GM19099 (cell line): Measurements from ENCODE around the gene NADSYN1.

Source experiments
- POLR2A ChIP-seq: IDR thresholded peaks from 3 replicates; pipeline ENCODE4 v1.6.1; 2011; ENCODE audit warnings: low read depth; ENCODE audit not compliant: insufficient read length; ENCODE audit errors: extremely low read depth

Gene NADSYN1

DNA sequence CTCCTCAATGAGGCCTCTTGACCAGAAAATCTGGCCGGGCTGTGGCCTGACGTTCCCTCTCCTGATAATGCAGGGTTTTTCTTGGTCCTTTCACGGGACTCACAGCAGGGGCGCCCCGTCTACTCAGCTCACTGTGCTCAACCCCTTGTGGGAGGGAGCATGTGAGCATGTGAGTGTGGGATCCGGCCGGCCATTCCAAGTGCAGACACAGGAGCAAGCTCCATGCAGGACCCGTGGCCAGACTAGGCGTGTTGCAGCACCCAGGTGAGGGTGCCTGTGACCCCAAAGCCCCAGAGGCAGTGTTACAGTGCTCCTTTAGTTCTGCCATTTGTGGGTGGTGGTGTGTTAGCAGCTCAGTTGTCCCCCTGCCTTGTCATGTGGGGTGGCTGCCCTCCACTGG lies 22.8 kb upstream of the NADSYN1 start:
- no peak for TF ChIP-seq POLR2A

- TF ChIP-seq POLR2A = no peak
These were observed 21.7 kb upstream of the NADSYN1 start for GRCh38 chr11:71431271-71431670.

DNA sequence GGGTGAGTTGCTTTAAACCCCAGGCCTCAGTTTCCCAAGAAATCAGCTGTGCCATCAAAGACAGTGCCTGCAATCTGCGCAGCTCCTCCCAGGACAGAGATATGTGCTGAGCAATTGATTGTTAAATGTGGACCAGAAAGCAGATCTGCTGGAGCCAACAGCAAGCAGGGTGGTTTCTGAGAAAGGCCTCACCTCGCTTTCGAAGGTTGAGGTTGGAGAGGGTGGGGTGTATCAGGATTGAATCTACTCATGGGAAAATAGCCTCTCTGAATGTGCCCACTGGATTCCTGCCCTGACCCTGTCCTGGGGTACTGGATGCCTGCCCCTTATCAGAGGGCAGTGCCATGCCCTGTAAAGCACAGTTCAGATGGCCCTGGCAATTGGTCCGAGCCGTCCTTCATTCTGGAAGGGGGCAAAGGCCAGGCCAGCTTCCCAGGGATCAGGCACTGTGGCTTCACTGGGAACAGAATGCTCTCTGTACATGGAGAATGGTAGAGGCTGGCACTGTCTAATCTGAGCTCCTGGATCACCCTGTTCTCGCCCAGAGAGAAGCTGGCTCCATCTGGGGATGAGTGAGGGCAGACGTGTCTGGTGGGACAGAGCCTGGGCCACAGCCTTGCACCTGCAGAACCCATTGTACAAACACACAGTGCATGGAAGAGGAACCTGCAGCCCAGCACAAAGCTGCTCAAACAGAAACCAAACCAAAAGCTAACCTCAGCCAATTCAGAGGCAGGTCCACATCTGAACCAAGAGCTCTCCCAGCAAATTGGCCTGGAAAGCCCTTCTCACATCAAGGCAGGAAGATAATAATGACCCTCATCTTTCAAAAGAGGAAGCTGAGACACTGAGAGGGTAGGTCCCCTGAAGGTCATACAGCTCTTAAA lies 20.0 kb upstream of the NADSYN1 start:
- TF ChIP-seq POLR2A = no peak

GRCh38 chr11:71433648-71434450 lies 19.2 kb upstream of the NADSYN1 start:
- TF ChIP-seq POLR2A = no peak

DNA sequence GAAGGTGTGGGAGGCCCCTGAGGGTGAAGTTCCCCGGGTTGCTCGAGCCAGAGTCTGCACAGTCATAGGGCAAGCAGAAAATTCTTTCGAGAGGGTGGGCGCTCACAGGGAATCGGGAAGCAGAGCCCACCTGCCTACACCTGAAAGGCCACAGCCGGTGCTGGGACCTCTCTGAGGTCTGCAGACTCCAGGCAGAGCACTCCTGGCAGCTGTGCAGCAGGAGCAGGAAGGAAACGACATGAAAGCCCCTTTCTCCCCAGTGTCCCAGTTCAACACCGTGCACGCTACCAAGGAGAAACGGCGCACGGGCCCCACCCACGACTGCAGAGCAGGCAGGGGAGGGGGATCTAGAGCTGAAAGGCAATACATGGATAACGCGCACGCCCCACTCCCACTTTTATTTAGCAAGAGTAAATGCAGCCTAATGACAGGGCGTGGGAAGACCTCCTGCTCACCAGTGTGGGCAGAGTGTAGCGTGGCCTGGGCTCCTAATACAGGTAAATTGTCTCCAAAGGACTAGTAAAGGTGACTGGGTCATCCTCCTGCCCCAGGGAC lies 18.4 kb upstream of the NADSYN1 start:
- no peak for TF ChIP-seq POLR2A

DNA sequence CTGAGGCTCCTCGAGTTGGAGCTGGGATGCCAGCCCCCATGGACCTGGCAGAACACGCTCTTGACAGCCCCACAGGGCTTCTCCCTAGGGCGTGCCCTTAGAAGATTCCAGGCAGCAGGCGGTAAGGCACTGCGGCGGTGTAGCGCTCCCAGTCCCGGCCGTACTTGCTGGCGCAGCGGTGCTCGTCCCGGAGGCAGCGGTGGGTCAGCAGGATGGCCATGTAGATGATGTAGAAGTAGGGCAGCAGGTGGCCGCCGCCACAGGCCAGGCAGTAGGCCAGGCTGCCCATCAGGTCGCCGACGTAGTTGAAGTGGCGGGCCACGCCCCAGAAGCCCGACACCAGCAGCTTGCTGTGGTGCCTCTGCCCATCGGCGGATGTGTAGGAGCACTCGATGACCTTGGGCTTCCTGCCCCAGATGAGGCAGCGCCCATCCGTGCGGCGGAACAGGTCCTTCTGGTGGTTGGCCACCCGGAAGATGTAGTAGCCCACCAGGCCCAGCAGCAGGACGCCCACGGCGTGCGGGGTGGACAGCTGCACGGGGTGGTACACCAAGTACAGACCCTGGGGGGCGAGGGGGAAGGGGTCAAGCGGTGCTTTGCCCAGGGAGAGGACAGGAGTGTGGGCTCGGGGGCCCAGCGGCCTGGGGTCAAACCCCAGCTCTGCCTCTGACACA lies 17.6 kb upstream of the NADSYN1 start:
- no peak for TF ChIP-seq POLR2A

DNA sequence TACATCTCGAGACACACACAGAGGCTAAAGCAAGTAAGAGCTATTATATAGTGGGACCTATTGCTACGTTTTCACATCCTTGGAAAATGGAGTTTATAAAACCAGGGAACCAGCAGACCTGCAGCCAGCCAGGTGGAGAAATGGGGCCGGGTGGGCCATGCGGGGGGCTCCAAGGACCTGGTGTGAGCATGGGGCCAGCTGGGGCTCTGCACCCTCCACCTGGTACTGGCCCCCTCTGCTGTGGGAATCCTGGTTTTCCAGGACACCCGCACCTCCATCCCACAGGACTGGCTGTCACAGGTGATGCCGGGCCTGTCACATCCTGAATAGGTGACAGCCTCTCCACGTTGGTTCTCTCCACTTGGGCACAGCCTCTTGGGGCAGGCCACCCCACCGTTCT lies 16.1 kb upstream of the NADSYN1 start:
- no peak for TF ChIP-seq POLR2A

DNA sequence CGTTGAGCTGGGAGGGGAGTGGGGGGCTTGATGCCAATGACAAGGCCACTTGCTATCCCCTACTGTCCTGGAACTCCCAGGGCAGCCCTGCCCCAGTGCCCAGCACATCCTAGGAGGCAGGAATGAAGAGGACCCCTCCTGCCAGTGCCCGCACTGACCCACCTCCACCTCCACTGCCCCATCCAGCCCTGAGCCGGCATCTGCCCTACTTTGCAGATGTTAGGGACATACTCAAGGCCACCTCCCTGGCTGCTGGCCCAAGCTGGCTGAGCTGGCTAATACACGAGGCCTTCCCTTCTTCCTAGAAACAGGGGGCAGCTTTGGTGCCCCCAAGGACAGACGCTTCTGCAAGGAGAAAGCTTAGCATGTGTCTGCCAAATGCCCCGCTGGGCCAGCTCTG lies 15.6 kb upstream of the NADSYN1 start:
- TF ChIP-seq POLR2A = no peak

DNA sequence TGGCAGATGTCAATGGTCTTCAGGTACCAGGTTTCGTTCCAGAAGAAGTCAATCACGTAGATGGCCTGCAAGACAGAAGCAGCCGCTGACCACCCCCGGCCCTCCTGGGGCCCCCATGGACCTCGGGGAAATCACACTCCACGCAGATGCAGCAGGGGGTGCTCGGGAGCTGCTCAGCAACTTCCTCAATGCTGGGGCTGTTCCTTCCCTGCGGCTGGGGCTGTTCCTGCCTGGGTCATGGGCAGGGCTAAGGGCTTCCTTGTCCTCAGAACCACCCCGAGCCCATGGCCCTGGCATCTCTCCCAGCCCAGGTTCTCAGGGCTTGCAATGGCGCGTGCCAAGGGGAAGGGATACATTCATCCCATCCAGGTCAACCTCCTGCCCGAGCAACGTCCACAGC lies 15.1 kb upstream of the NADSYN1 start:
- no peak for TF ChIP-seq POLR2A

DNA sequence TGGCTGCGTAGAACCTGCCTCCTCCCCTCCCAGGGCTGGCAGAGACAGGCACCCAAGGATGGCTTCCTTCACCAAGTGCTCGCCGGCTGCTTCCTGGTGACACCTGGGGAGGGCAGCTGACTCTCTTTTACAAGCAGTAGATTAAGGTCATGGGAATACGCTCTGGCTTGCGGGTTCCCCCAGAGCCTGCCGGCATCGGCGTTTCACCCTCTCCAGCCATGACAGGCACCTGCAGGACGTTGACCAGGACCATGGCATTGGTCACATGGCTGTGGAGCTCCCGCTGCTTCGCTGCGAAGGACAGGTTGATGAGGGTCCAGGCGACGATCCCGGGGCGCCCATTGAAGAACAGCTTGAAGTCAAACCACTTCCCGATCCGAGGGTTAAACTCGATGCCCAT lies 14.4 kb upstream of the NADSYN1 start:
- no peak for TF ChIP-seq POLR2A

DNA sequence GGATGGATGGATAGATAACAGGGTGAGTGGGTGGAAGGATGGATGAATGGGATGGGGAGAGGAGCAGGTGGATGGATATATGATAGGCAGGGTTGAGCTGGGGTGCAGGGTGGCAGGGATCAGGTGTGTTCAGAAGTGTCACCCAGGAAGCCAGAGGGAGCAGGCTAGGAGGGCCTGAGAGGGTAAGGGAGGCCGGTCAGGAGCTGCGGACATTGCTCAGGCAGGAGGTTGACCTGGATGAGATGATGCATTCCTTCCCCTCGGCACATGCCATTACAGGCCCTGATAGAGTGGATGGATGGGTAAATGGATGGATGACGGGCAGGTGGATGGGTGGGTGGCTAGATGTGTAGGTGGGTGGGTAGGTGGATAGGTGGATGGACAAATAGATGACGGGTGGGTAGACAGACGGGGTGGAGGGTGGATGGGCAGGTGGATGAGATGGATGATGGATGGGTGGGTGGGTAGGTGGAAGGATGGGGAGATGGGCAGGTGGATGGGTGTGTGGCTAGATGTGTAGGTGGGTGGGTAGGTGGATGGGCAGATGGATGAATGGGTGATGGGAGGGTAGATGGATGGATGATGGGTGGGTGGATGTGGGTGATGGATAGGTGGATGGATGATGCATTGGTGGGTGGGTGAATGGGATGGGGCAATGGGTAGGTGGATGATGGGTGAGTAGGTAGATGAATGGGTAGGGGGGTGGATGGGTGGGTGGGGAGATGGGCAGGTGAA lies 12.8 kb upstream of the NADSYN1 start:
- no peak for TF ChIP-seq POLR2A

DNA sequence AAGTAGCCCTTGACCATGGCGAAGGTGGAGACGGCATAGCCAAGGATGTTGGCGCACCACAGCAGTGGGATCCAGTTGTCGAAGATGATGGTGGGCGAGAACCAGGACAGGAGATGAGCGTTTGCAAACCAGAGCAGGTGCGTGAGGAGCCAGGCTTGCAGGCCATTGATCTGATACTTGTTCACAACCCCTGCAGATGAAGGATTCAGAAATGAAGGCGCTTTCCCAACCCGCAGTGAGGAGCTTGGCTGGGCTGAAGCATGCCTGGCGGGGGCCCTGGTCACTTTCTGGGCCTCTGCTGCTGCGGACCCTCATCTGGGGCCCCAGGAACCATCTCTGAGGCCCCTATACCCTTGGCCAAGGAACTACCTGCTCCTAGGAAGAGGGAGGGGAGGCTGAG lies 11.8 kb upstream of the NADSYN1 start:
- TF ChIP-seq POLR2A = no peak

GRCh38 chr11:71442123-71442522 lies 10.9 kb upstream of the NADSYN1 start:
- no peak for TF ChIP-seq POLR2A

- TF ChIP-seq POLR2A = no peak
These were observed 10.1 kb upstream of the NADSYN1 start for GRCh38 chr11:71442880-71443279.

DNA sequence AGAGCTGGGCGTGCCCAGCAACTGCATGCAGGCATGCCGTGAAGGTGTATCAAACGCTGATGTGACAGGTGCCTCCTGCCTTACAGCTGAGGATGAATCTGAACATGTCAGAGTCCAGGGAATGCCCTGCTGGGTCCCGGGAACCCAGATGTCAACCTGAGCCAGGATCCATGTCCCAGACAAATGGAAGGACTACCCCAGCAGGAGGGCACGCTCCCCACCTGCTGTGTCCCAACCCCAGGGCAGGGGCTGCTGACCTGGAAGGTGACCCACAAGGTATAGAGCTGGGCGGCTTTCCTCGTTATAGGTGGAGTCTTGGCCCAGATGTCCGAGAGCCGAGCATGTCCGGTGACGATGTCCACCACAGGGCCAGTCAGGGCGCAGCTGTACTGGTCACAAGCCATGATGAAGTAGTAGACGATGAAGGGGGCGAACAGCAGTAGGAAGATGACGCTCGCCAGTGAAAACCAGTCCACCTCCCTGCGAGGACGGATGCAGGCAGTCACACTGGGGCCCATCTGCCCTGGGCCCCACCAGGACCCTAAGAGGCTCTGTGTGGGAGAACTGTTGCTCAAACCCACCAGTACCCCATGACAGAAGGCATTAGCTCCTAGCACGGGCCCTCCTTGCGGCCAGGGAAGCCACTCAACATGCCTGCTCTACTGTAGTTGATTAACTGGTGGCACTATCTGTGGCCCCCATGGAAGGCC lies 9.1 kb upstream of the NADSYN1 start:
- TF ChIP-seq POLR2A = no peak

GRCh38 chr11:71444811-71445210 lies 8.2 kb upstream of the NADSYN1 start:
- TF ChIP-seq POLR2A = no peak
